Stimulated activated CD4-positive, alpha-beta T cell treated with anti-CD3 and anti-CD28 coated beads, Interleukin-1b, Interleukin-23, amount 100 ng/mL, for 1 hour (primary cell): ENCODE results near the gene ATG4C.
"Not testable (repeated sequence)": the region's sequence is repeated elsewhere in the genome, so short reads cannot be mapped to it uniquely, and the experiment has no call there.

ENCODE experiments used
- DNase-seq, 2 donors: peaks; one replicate each; pipeline ENCODE4 v3.0.0-alpha.2; 2020; ENCODE audit warnings: low read depth in 2 of 2

ATG4C gene

GRCh38 chr1:62783736-62784508 lies at the start of gene ATG4C:
Gene ATG4C (plus strand): TSS chr1:62784132. CDS start chr1:62803787, 19,655 bp downstream.
- DNase-seq = peak; percentile 67 to 76

GRCh38 chr1:62735491-62736171 lies 48.3 kb upstream of the ATG4C start:
- DNase-seq = no peak

GRCh38 chr1:62740701-62741100 lies 43.2 kb upstream of the ATG4C start:
- not testable (repeated sequence) for DNase-seq

- DNase-seq = no peak
Observed at GRCh38 chr1:62744611-62745577, 39.0 kb upstream of the ATG4C start.

- no peak for DNase-seq
Observed at GRCh38 chr1:62746086-62746808, 37.7 kb upstream of the ATG4C start.

- DNase-seq = no peak
Observed at GRCh38 chr1:62746809-62747138, 37.2 kb upstream of the ATG4C start.

- DNase-seq = no peak
Observed at GRCh38 chr1:62753031-62753965, 30.6 kb upstream of the ATG4C start.

GRCh38 chr1:62754938-62755337 lies 29.0 kb upstream of the ATG4C start:
- not testable (repeated sequence) for DNase-seq

GRCh38 chr1:62756255-62756884 lies 27.6 kb upstream of the ATG4C start:
- not testable (repeated sequence) for DNase-seq

GRCh38 chr1:62759232-62759875 lies 24.6 kb upstream of the ATG4C start:
- DNase-seq = not testable (repeated sequence)

GRCh38 chr1:62760021-62760782 lies 23.7 kb upstream of the ATG4C start:
- not testable (repeated sequence) for DNase-seq

GRCh38 chr1:62761223-62761870 lies 22.6 kb upstream of the ATG4C start:
- not testable (repeated sequence) for DNase-seq

- DNase-seq = not testable (repeated sequence)
Observed at GRCh38 chr1:62762027-62762426, 21.9 kb upstream of the ATG4C start.

- DNase-seq = no peak
Observed at GRCh38 chr1:62765981-62766380, 18.0 kb upstream of the ATG4C start.

- DNase-seq = not testable (repeated sequence)
Observed at GRCh38 chr1:62768551-62768950, 15.4 kb upstream of the ATG4C start.

GRCh38 chr1:62772607-62773295 lies 11.2 kb upstream of the ATG4C start:
- no peak for DNase-seq

- DNase-seq = no peak
Observed at GRCh38 chr1:62774006-62774405, 9.9 kb upstream of the ATG4C start.
